Subcutaneous abdominal adipose tissue (tissue), 5 donors: ENCODE results near the gene CHAD.
"Not testable (repeated sequence)": the region's sequence is repeated elsewhere in the genome, so short reads cannot be mapped to it uniquely, and the experiment has no call there.

Source experiments
- H3K27ac ChIP-seq: one replicate; pipeline ENCODE4 v1.7.0; 2013; ENCODE audit warnings: low read depth, mild to moderate bottlenecking, inconsistent platforms, low read length, moderate library complexity
- H3K27me3 ChIP-seq, 5 donors: one replicate each; pipeline ENCODE4 v1.7.0; 2013; ENCODE audit warnings: low read length in 5 of 5, inconsistent platforms in 1 of 5; ENCODE audit not compliant: control insufficient read depth in 5 of 5, insufficient read depth in 4 of 5
- H3K36me3 ChIP-seq, 5 donors: one replicate each; pipeline ENCODE4 v1.7.0; 2013; ENCODE audit warnings: low read length in 5 of 5; ENCODE audit not compliant: control insufficient read depth in 5 of 5, insufficient read depth in 5 of 5
- H3K4me1 ChIP-seq, 5 donors: one replicate each; pipeline ENCODE4 v1.7.0; 2013; ENCODE audit warnings: low read length in 5 of 5, mild to moderate bottlenecking in 3 of 5, moderate library complexity in 1 of 5; ENCODE audit not compliant: control insufficient read depth in 5 of 5, insufficient read depth in 5 of 5
- H3K4me3 ChIP-seq, 5 donors: one replicate each; pipeline ENCODE4 v1.7.0; 2013; ENCODE audit warnings: low read length in 5 of 5, low read depth in 1 of 5
- H3K9ac ChIP-seq, 5 donors: one replicate each; pipeline ENCODE4 v1.7.0; 2013; ENCODE audit warnings: low read length in 5 of 5, mild to moderate bottlenecking in 4 of 5, moderate library complexity in 3 of 5
- H3K9me3 ChIP-seq, 5 donors: one replicate each; pipeline ENCODE4 v1.7.0; 2013; ENCODE audit warnings: low read length in 5 of 5; ENCODE audit not compliant: control insufficient read depth in 5 of 5
- donor health status: healthy.
- donor health status: healthy.
- donor health status: healthy.
- donor health status: healthy.
- donor health status: healthy.

CHAD gene

DNA sequence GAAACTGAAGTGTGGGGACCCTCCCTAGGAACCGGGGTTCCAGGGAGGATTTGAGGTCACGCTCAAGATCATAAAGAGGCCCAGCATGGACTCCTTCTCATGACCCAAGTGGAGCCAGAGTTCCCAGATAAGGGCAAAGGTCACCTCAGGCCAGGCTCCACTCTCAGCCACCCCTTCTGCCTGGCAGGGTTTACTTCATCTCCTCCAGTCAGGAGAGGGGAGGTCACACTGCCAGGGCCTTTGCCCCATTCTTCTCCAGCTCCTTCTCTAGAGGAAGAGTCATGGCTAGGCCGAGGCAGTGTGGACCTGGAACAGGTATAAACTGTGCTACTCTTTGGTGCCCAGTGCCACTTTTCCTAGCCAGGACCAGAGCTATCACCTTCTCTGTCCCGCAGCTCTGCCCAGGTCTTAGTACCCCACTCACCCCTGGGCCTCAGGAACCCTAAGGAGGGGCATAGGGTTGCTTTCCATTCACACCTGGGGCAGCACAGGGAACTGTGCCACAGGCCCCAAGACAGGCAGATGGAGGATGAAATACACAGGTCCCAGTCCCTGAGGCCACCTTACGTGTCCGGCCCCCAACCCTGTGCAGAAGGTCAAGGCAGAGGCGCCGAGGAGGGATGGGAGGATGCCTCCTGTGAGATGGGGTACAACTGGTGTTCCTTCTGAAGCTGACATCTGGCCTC lies 43.5 kb downstream of the CHAD start:
- Histone ChIP-seq H3K27ac (peak overlapping the region; percentile 89), H3K27me3 (no peaks in the 10 kb centered on the region), H3K4me1 (peaks cover 20 to 73% (median 69%) of the 10 kb centered on the region in 5 donors), H3K9me3 (no peaks in the 10 kb centered on the region), H3K36me3 (peaks cover 0 to 2% (median 0%) of the 10 kb centered on the region in 5 donors), H3K4me3 (peak overlapping the region; percentile 39 to 75 (median 71)), H3K9ac (peak overlapping the region; percentile 29 to 78 (median 48))

DNA sequence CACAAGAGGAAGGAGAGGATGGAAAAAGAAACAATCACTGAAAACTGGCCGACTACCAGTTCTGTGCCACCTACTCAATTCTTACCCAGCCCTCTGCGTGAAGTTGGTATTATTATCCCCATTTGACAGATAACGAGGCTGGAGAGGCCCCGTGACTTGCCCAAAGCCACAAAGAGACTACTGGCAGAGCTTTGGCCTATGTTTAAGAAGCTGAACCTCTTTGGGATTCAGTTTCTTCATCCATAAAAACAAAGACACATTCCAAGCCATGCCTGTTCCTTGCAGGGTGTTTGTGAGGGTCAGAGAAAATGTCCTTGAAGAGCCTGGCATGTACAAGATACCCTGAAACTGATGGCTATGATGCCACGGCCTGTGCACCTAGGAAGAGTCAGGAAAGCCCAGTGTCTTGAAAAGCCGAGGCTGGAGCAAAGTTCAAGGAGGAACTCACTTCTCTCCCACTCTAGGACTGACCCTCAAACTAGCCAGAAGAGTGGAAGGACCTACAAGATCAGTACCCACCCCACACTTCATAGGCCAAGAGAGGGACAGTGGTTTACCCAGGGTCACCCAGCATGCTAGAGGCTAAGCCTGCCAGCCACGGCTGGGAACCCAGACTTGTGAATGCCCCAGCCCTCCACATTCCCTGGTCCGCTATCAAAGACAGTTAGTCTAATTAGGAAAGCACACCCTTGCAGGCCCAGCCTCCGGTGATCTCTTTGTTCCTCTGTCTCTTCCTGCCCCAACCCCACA lies 44.3 kb downstream of the CHAD start:
- Histone ChIP-seq H3K27ac (peak overlapping the region; percentile 89), H3K27me3 (no peaks in the 10 kb centered on the region), H3K9me3 (no peaks in the 10 kb centered on the region), H3K4me1 (peaks cover 20 to 73% (median 69%) of the 10 kb centered on the region in 5 donors), H3K4me3 (no peak overlapping the region), H3K9ac (peak overlapping the region in 4 of 5 donors; percentile 14 to 78 (median 34)), H3K36me3 (peaks cover 0 to 2% (median 0%) of the 10 kb centered on the region in 5 donors)

DNA sequence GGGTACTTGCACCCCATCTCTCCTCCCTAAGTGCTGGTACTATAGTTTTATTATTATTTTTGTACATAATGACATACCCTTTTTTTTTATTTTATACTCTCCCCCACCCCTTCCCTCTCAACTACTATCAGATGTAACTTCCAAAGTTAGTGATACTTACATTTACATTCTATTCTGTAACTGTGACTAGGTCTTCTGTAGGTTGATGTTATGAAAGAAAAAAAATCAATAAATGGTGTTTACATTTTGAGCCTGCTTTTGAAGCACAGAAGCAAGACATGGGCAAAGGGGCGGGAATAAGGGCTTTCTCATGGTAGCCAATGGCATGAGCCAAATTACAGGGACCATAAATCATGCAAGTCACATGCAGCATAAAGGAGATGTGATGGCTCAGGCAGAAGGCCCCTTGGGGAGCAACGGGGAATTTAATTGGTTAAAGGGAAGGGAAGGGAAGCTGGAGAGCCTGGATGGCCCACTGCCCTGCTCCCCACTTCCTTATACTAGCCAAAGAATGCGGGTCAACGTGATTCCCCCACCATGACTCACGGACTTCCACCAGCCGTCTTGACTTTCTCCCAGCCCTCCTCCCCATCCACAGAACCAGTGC lies 45.0 kb downstream of the CHAD start:
- Histone ChIP-seq H3K9me3 (no peaks in the 10 kb centered on the region), H3K4me3 (no peak overlapping the region), H3K4me1 (peaks cover 20 to 67% (median 62%) of the 10 kb centered on the region in 5 donors), H3K27me3 (no peaks in the 10 kb centered on the region), H3K9ac (peak overlapping the region in 1 of 5 donors; percentile 19), H3K36me3 (no peaks in the 10 kb centered on the region), H3K27ac (peak overlapping the region; percentile 89)

- Histone ChIP-seq H3K9ac (no peak overlapping the region), H3K36me3 (no peaks in the 10 kb centered on the region), H3K4me1 (peaks cover 20 to 60% (median 55%) of the 10 kb centered on the region in 5 donors), H3K27me3 (no peaks in the 10 kb centered on the region), H3K9me3 (no peaks in the 10 kb centered on the region), H3K4me3 (no peak overlapping the region), H3K27ac (no peak overlapping the region)
Measured at GRCh38 chr17:50422738-50423137, 45.9 kb downstream of the CHAD start.

DNA sequence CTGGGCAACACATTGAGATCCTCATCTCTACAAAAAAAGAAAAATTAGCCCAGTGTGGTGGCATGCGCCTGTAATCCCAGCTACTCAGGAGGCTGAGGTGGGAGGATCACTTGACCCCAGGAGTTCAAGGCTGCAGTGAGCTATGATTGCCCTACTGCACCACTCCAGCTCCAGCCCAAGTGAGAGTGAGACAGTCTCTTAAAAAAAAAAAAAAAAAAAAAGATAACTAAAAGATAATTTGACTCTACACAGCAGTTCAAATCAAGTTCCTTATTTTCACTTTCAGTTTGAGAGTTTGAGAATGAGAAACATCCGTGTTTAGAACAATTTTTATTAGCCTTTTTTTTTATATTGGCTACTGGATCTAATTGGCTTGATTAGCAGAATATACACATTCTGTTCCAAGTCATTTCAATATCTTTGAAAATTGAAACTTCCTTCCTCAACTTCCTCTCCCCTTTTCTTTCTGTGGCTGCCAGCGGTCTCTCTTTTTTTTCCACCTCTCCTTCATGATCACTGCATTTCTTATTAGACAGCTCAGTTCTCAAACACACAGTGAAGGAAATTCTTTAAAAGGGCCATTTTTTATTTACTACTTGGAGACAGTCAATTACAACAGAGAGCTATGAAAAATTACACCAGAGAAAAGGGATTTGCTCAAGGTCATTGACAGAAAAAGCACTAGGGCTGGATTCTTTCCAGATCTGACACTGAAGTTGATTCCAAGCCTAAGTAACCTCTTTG lies 47.2 kb downstream of the CHAD start:
- H3K4me3 ChIP-seq, result peak overlapping the region; percentile 15 to 48 (median 35)
- H3K36me3 ChIP-seq, result no peaks in the 10 kb centered on the region
- peaks cover 11 to 48% (median 42%) of the 10 kb centered on the region in 5 donors for H3K4me1 ChIP-seq
- H3K9ac ChIP-seq, result peak overlapping the region; percentile 26 to 56 (median 41)
- H3K27me3 ChIP-seq, result no peaks in the 10 kb centered on the region
- H3K9me3 ChIP-seq, result no peaks in the 10 kb centered on the region
- H3K27ac ChIP-seq, result peak overlapping the region; percentile 89

DNA sequence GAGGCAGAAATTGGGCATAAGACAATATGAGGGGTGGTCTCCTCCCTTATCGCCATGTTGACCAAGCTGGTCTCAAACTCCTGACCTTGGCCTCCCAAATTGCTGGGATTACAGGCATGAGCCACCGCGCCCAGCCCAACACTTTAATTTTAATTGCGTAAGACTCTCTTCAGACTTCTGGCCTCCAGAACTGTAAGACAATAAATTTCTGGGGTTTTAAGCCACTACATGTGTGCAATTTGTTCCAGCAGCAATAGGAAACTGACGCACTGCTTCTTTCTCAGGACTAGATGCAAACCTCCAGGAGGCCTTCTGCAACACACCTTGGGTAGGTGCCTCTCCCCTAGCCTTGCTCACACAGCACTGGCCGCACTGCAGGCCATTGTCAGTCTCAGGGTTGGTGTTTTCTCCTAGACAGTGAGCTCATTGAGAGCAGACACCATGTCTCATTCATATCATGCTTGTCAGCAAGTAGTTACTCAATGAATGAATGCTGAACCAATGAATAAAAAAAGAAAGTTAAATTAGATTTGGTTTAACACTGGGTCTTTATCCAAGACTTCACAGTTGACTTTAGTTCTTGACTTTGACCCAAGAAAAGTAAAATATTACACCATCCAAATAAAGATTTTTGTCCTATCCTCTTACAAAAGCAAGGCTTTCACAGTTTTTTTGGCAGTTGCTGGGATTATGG lies 48.1 kb downstream of the CHAD start:
- Histone ChIP-seq H3K27ac (peak overlapping the region; percentile 89), H3K9ac (no peak overlapping the region), H3K4me1 (peaks cover 11 to 43% (median 39%) of the 10 kb centered on the region in 5 donors), H3K9me3 (no peaks in the 10 kb centered on the region), H3K4me3 (peak overlapping the region in 2 of 5 donors; percentile 34 to 48), H3K27me3 (no peaks in the 10 kb centered on the region), H3K36me3 (no peaks in the 10 kb centered on the region)

DNA sequence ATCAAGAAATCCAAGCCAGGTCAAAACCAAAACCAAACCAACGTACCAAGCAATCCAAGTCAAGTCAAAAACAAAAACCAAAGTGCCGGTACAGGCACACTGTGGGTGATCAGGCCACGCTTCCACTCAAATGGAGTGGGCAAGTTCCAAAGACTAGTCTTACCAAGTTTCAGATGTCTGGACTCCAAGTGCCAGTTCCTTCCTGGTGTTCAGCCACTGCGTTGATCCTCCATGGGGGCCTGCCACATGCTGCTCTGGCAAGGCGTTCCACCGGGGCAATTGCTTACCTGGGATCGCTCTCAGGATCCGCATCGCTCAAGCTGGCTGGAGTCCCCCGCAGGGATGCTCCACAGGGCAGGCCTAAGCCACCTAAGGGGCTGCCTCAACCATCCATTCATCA lies 49.1 kb downstream of the CHAD start:
- not testable (repeated sequence) for H3K9me3 ChIP-seq, H3K9ac ChIP-seq, H3K4me3 ChIP-seq, H3K27ac ChIP-seq, H3K36me3 ChIP-seq, H3K27me3 ChIP-seq
- H3K4me1 ChIP-seq, result peaks cover 8 to 34% (median 29%) of the 10 kb centered on the region in 5 donors

- Histone ChIP-seq H3K27me3 (no peaks in the 10 kb centered on the region), H3K9me3 (no peaks in the 10 kb centered on the region)
Measured at GRCh38 chr17:50414808-50415207, 53.9 kb downstream of the CHAD start.

More at GRCh38 chr17:50414808-50415207, 53.9 kb downstream of the CHAD start:
- H3K4me1 ChIP-seq, result no peaks in the 10 kb centered on the region
- H3K4me3 ChIP-seq, result no peak overlapping the region
- H3K9ac ChIP-seq, result no peak overlapping the region
- H3K36me3 ChIP-seq, result no peaks in the 10 kb centered on the region
- no peak overlapping the region for H3K27ac ChIP-seq
